ENCODE measurements around the gene TBK1.

DNA sequence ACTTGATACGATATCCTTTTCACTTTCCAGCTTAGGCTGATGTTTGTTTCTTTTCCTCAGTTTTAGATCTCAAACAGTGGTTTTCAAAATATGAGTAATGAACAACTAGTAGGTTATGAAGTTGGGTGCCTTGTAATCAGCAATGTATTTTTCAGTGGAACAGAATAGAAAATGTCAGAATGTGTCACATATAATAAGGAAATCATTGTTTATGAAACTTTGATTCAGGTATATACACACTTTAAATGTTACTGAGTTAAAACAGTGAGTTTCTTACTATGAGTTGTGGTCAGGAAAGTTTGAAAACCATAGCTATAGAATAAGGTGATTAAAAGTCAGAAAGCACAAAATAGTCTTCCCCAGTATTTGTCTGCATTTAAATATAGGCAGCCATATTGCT is 39.8 kb downstream of the TBK1 start:
- TF ChIP-seq, protein P1, sequence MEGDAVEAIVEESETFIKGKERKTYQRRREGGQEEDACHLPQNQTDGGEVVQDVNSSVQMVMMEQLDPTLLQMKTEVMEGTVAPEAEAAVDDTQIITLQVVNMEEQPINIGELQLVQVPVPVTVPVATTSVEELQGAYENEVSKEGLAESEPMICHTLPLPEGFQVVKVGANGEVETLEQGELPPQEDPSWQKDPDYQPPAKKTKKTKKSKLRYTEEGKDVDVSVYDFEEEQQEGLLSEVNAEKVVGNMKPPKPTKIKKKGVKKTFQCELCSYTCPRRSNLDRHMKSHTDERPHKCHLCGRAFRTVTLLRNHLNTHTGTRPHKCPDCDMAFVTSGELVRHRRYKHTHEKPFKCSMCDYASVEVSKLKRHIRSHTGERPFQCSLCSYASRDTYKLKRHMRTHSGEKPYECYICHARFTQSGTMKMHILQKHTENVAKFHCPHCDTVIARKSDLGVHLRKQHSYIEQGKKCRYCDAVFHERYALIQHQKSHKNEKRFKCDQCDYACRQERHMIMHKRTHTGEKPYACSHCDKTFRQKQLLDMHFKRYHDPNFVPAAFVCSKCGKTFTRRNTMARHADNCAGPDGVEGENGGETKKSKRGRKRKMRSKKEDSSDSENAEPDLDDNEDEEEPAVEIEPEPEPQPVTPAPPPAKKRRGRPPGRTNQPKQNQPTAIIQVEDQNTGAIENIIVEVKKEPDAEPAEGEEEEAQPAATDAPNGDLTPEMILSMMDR (IDR thresholded peaks at IDR 0.05) = no peak
- TF ChIP-seq POLR2A (IDR thresholded peaks at IDR 0.05) = no peak
